Stimulated activated naive CD8-positive, alpha-beta T cell treated with anti-CD3 and anti-CD28 coated beads, Interleukin-15, Interleukin-2, amounts not matched to agents 100 ng/mL and 50 ng/mL, for 24 hours (primary cell): ENCODE results near the gene PXT1.
"Not testable (repeated sequence)": the region's sequence is repeated elsewhere in the genome, so short reads cannot be mapped to it uniquely, and the experiment has no call there.

Experiments
- H3K27ac Mint-ChIP-seq: one replicate; pipeline ENCODE4 v1.8.0; 2021; ENCODE audit warnings: mild to moderate bottlenecking, mixed read lengths
- H3K27me3 Mint-ChIP-seq: one replicate; pipeline ENCODE4 v1.8.0; 2021; ENCODE audit warnings: mixed read lengths
- H3K36me3 Mint-ChIP-seq: one replicate; pipeline ENCODE4 v1.8.0; 2021; ENCODE audit warnings: low read depth, mixed read lengths
- H3K4me1 Mint-ChIP-seq: one replicate; pipeline ENCODE4 v1.8.0; 2021; ENCODE audit warnings: low read depth, mixed read lengths
- H3K4me3 Mint-ChIP-seq: one replicate; pipeline ENCODE4 v1.8.0; 2021; ENCODE audit warnings: mild to moderate bottlenecking, mixed read lengths
- H3K9me3 Mint-ChIP-seq: one replicate; pipeline ENCODE4 v1.8.0; 2021; ENCODE audit warnings: mixed read lengths

PXT1 gene

DNA sequence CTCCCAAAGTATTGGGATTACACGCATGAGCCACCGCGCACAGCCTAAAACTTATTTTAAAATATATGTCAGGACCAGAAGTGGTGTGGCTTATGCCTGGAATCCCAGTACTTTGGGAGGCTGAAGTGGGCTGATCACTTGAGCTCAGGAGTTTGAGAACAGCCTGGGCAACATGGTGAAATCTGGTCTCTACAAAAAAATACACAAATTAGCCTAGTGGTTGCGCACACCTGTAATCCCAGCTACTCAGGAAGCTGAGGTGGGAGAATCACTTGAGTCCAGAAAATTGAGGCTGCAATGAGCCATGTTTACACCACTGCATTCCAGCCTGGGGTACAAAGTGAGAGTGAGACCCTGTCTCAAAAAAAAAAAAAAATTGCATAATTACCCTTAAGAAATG is 13.7 kb downstream of the PXT1 start:
- H3K27ac Mint-ChIP-seq, result no peak overlapping the region
- H3K36me3 Mint-ChIP-seq, result no peaks in the 10 kb centered on the region
- H3K4me3 Mint-ChIP-seq, result no peak overlapping the region
- peaks cover 6% of the 10 kb centered on the region for H3K4me1 Mint-ChIP-seq
- H3K27me3 Mint-ChIP-seq, result no peaks in the 10 kb centered on the region
- no peaks in the 10 kb centered on the region for H3K9me3 Mint-ChIP-seq

GRCh38 chr6:36426622-36427021 is 16.0 kb downstream of the PXT1 start:
- Mint-ChIP-seq H3K4me3 (no peak overlapping the region), H3K4me1 (peaks cover 18% of the 10 kb centered on the region), H3K27ac (no peak overlapping the region), H3K9me3 (no peaks in the 10 kb centered on the region), H3K36me3 (no peaks in the 10 kb centered on the region), H3K27me3 (no peaks in the 10 kb centered on the region)

DNA sequence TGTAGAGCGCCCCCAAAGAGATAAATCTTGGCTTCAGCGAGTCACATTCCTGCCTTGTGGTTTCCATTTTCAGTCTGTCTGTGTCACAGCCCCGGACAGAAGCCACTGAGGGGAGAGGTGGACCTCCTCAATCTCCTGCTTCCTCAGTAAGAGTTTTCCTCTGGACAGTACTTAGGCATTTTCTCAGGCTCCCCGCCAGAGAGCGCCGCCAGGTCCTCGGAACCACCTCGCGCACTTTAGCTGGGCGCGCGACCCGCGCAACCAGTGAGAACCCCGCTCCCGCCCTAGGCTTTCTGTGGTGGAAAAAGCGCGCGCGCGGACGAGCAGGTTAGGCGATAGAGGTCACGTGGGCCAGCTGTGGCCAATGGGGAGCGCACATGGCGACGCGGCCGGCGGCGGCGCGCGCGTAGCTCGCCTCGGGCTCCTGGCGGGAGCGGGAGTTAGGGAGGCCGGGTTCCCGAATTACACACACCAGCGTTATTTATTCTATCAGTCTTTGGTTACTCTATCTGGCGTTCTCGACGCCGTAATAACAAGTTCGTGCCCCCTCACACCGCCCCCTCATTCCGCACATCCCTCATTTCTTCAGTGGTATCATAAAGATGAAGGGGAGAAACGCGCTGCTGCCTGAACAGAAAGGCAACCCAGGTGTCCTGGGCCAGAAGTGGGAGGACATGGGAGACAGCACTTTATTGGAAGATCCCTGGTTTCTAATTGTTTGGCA is 19.4 kb downstream of the PXT1 start:
- no peaks in the 10 kb centered on the region for H3K27me3 Mint-ChIP-seq
- H3K4me1 Mint-ChIP-seq, result peaks cover 18% of the 10 kb centered on the region
- peak overlapping the region; percentile 86 for H3K4me3 Mint-ChIP-seq
- no peaks in the 10 kb centered on the region for H3K9me3 Mint-ChIP-seq
- H3K27ac Mint-ChIP-seq, result peak overlapping the region; percentile 85
- H3K36me3 Mint-ChIP-seq, result no peaks in the 10 kb centered on the region

GRCh38 chr6:36422714-36423100 is 19.9 kb downstream of the PXT1 start:
- Mint-ChIP-seq H3K9me3 (no peaks in the 10 kb centered on the region), H3K27me3 (no peaks in the 10 kb centered on the region), H3K4me3 (peak overlapping the region; percentile 86), H3K27ac (peak overlapping the region; percentile 85), H3K36me3 (no peaks in the 10 kb centered on the region), H3K4me1 (peaks cover 18% of the 10 kb centered on the region)

- H3K27ac Mint-ChIP-seq, result no peak overlapping the region
- H3K36me3 Mint-ChIP-seq, result no peaks in the 10 kb centered on the region
- H3K27me3 Mint-ChIP-seq, result no peaks in the 10 kb centered on the region
- no peak overlapping the region for H3K4me3 Mint-ChIP-seq
- H3K4me1 Mint-ChIP-seq, result peaks cover 18% of the 10 kb centered on the region
- H3K9me3 Mint-ChIP-seq, result no peaks in the 10 kb centered on the region
Measured at GRCh38 chr6:36419310-36419709, 23.3 kb downstream of the PXT1 start.

DNA sequence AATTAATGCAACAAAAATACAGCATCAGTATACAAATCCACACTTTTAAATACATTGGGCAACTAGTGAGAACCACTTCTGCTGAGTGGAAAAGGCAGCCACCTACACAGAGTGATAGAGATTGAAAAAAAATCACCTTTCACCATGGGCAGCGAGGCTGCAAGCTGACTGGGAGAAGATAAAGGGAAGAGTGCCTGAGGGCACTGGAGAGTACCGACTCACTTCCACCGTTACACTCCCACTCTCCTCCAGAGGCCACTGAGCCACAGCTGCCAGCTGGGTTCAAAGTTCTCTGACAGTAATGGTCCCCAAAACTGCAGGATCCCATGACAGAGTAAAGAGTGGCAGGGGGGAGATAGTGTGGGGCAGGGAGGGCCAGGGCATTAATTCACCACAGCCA is 24.1 kb downstream of the PXT1 start:
- H3K36me3 Mint-ChIP-seq, result no peaks in the 10 kb centered on the region
- no peak overlapping the region for H3K4me3 Mint-ChIP-seq
- H3K9me3 Mint-ChIP-seq, result no peaks in the 10 kb centered on the region
- peaks cover 11% of the 10 kb centered on the region for H3K4me1 Mint-ChIP-seq
- no peak overlapping the region for H3K27ac Mint-ChIP-seq
- H3K27me3 Mint-ChIP-seq, result no peaks in the 10 kb centered on the region

GRCh38 chr6:36414481-36414880 is 28.2 kb downstream of the PXT1 start:
- H3K4me1 Mint-ChIP-seq, result no peaks in the 10 kb centered on the region
- H3K36me3 Mint-ChIP-seq, result no peaks in the 10 kb centered on the region

DNA sequence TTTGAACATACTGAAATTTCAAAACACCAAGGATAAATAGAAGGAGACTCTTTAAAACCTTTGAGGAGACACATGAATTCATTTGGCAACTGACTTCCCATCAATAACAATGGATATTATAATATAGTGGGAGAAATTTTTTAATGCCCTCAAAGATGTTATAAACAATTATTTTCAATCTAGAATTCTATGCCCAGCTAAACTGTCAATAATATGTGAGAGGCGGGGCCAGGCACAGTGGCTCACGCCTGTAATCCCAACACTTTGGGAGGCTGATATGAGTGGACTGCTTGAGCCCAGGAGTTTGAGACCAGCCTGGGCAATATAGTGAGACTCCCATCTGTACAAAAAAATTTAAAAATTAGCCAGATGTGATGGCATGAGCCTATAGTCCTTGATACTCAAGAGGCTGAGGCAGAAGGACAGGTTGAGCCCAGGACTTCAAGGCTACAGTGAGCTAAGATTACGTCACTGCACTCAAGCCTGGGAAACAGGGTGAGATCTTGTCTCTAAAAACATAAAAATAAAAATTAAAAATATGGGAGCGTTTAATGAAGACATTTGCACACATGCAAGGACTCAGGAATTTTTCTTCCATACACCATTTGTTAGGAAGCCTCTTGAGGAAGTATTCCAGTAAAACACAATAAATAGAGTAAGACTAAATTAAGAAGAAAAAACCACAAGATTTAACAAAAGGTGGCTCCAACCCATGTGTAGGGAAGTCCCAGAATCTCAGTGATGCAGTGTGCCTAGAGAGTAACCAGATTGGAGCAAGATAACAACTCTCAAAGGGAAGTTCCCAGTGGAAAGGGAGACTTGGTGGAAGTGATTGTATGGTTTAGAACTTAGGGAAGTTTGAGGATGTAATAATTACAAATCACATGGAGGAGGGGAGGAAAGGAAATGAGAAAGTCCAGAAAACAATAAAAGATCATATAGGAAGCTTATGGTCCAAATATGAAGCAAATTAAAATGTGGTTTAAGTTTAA is 28.9 kb downstream of the PXT1 start:
- H3K27ac Mint-ChIP-seq, result no peak overlapping the region
- no peaks in the 10 kb centered on the region for H3K4me1 Mint-ChIP-seq
- H3K27me3 Mint-ChIP-seq, result peaks cover 8% of the 10 kb centered on the region
- peaks cover 4% of the 10 kb centered on the region for H3K9me3 Mint-ChIP-seq
- H3K4me3 Mint-ChIP-seq, result no peak overlapping the region
- no peaks in the 10 kb centered on the region for H3K36me3 Mint-ChIP-seq

More at GRCh38 chr6:36414481-36414880, 28.2 kb downstream of the PXT1 start:
- Mint-ChIP-seq H3K27ac (no peak overlapping the region), H3K4me3 (no peak overlapping the region), H3K27me3 (peaks cover 3% of the 10 kb centered on the region), H3K9me3 (peaks cover 4% of the 10 kb centered on the region)

GRCh38 chr6:36409718-36410117 is 32.9 kb downstream of the PXT1 start:
- H3K4me1 Mint-ChIP-seq, H3K27ac Mint-ChIP-seq, H3K9me3 Mint-ChIP-seq, H3K4me3 Mint-ChIP-seq, H3K36me3 Mint-ChIP-seq: not testable (repeated sequence)
- H3K27me3 Mint-ChIP-seq, result peaks cover 17% of the 10 kb centered on the region

DNA sequence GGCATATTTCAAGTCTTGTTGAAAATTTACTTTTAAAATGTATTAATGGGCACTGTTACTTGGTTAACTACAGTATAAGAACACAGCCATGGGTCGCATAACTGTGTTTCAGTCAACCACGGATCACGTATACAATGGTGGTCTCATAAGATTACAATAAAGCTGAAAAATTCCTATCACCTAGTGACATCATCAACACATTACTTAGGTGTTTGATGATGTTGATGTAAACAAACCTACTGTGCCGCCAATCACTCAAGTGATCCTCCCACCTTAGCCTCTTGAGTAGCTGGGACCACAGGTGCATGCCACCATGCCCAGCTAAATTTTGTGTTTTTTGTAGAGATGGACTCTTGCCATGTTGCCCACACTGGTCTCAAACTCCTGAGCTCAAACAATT is 38.5 kb downstream of the PXT1 start:
- H3K9me3 Mint-ChIP-seq, result no peaks in the 10 kb centered on the region
- no peaks in the 10 kb centered on the region for H3K36me3 Mint-ChIP-seq
- H3K27ac Mint-ChIP-seq, result no peak overlapping the region
- H3K4me3 Mint-ChIP-seq, result no peak overlapping the region
- H3K4me1 Mint-ChIP-seq, result peaks cover 5% of the 10 kb centered on the region
- H3K27me3 Mint-ChIP-seq, result peaks cover 25% of the 10 kb centered on the region

- H3K4me1 Mint-ChIP-seq, result peaks cover 5% of the 10 kb centered on the region
- H3K36me3 Mint-ChIP-seq, result no peaks in the 10 kb centered on the region
Measured at GRCh38 chr6:36402481-36402880, 40.2 kb downstream of the PXT1 start.

GRCh38 chr6:36399970-36400369 is 42.7 kb downstream of the PXT1 start:
- H3K4me1 Mint-ChIP-seq, result peaks cover 5% of the 10 kb centered on the region
- no peak overlapping the region for H3K4me3 Mint-ChIP-seq
- H3K9me3 Mint-ChIP-seq, result no peaks in the 10 kb centered on the region
- no peaks in the 10 kb centered on the region for H3K36me3 Mint-ChIP-seq
- H3K27ac Mint-ChIP-seq, result no peak overlapping the region
- peaks cover 12% of the 10 kb centered on the region for H3K27me3 Mint-ChIP-seq

More at GRCh38 chr6:36402481-36402880, 40.2 kb downstream of the PXT1 start:
- Mint-ChIP-seq H3K27ac (no peak overlapping the region), H3K9me3 (no peaks in the 10 kb centered on the region), H3K27me3 (peaks cover 19% of the 10 kb centered on the region), H3K4me3 (no peak overlapping the region)

DNA sequence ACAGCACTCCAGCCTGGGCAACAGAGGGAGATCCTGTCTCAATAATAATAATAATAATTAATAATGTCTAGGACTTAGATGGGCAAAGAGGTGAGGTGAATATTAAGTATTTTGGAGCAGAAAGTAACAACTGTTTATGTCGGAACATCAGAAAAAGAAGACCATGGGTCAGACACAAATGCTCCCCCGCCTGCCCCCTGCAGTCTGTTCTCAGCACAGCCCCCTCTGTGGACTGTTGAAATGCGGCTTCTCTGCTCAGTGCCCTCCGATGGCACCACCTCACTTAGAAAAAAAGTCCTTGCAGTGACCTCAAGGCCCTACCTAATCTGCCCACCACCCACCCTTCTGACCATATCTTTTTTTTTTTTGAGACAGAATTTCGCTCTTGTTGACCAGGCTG is 50.0 kb downstream of the PXT1 start:
- no peaks in the 10 kb centered on the region for H3K36me3 Mint-ChIP-seq
- H3K4me3 Mint-ChIP-seq, result no peak overlapping the region
- no peak overlapping the region for H3K27ac Mint-ChIP-seq
- H3K4me1 Mint-ChIP-seq, result peaks cover 8% of the 10 kb centered on the region
- no peaks in the 10 kb centered on the region for H3K9me3 Mint-ChIP-seq
- peaks cover 14% of the 10 kb centered on the region for H3K27me3 Mint-ChIP-seq

GRCh38 chr6:36389353-36389752 is 53.3 kb downstream of the PXT1 start:
- Mint-ChIP-seq H3K27ac (no peak overlapping the region), H3K36me3 (no peaks in the 10 kb centered on the region), H3K9me3 (no peaks in the 10 kb centered on the region), H3K27me3 (peaks cover 27% of the 10 kb centered on the region), H3K4me3 (no peak overlapping the region), H3K4me1 (peaks cover 21% of the 10 kb centered on the region)
